K562 (cell line): Measurements from ENCODE around the gene ABCB6. TPM values are rescaled to one million over a fixed set of nuclear protein-coding genes. Genes with fewer than 3 reads are reported as not detected.

Source experiments
- ARID4B ChIP-seq: sonication (generic); formaldehyde crosslinking; IDR thresholded peaks from 2 replicates; pipeline ENCODE4 v1.8.0; 2022; ENCODE audit warnings: mild to moderate bottlenecking, missing genetic modification reagents
- CAMTA2 ChIP-seq: fragments of 250-450 bp; sonication (Bioruptor Pico); conservative IDR thresholded peaks from 2 replicates; pipeline ENCODE4 v1.5.1; 2022
- CBFA2T3 ChIP-seq: fragments of 450-650 bp; IDR thresholded peaks from 2 replicates; pipeline ENCODE4 v1.6.1; 2017
- CCNT2 ChIP-seq: IDR thresholded peaks from 2 replicates; pipeline ENCODE4 v1.6.1; 2011; ENCODE audit warnings: borderline replicate concordance, low read depth, mild to moderate bottlenecking, moderate library complexity, mixed read lengths, low read length; ENCODE audit not compliant: insufficient read length; ENCODE audit errors: extremely low read depth
- CREM ChIP-seq: IDR thresholded peaks from 2 replicates; pipeline ENCODE4 v1.6.1; 2014; ENCODE audit warnings: antibody characterized with exemption, low read depth
- EP400 ChIP-seq: fragments of 450-650 bp; IDR thresholded peaks from 2 replicates; pipeline ENCODE4 v1.6.1; 2017; ENCODE audit warnings: antibody characterized with exemption, mild to moderate bottlenecking, moderate library complexity
- HCFC1 ChIP-seq: IDR thresholded peaks from 2 replicates; pipeline ENCODE4 v1.6.1; 2012; ENCODE audit warnings: low read depth, low read length, improper control_type of control experiment
- MCM7 ChIP-seq, 2 experiments: fragments of 450-650 bp; IDR thresholded peaks; 2 replicates each; pipeline ENCODE4 v1.6.1; 2016 to 2018
- MITF ChIP-seq: IDR thresholded peaks from 2 replicates; pipeline ENCODE4 v1.6.1; 2014; ENCODE audit warnings: antibody characterized with exemption
- PHF8 ChIP-seq: fragments of 200-600 bp; sonication (generic); IDR thresholded peaks from 2 replicates; pipeline ENCODE4 v1.6.1; 2012; ENCODE audit warnings: mixed run types, mild to moderate bottlenecking, inconsistent platforms, low read length, moderate library complexity, borderline replicate concordance
- POLR2AphosphoS5 ChIP-seq: IDR thresholded peaks from 2 replicates; pipeline ENCODE4 v1.6.1; 2011; ENCODE audit warnings: mild to moderate bottlenecking, low read depth, low read length, moderate library complexity; ENCODE audit not compliant: control insufficient read depth, insufficient read depth
- RBBP5 ChIP-seq: fragments of 200-600 bp; sonication (generic); IDR thresholded peaks from 2 replicates; pipeline ENCODE4 v1.6.1; 2012; ENCODE audit warnings: borderline replicate concordance, mild to moderate bottlenecking, low read length, control low read depth, inconsistent platforms; ENCODE audit not compliant: insufficient read depth, poor library complexity, severe bottlenecking
- RBM22 ChIP-seq: fragments of 200-400 bp; formaldehyde crosslinking; IDR thresholded peaks from 2 replicates; pipeline ENCODE4 v1.6.1; 2018; ENCODE audit warnings: low read length, low read depth; ENCODE audit not compliant: poor library complexity, severe bottlenecking
- RFX1 ChIP-seq: fragments of 450-650 bp; IDR thresholded peaks from 2 replicates; pipeline ENCODE4 v1.6.1; 2016; ENCODE audit warnings: mild to moderate bottlenecking, moderate library complexity
- TAF1 ChIP-seq: IDR thresholded peaks from 2 replicates; pipeline ENCODE4 v1.6.1; 2011; ENCODE audit warnings: mild to moderate bottlenecking, low read length, moderate library complexity; ENCODE audit not compliant: insufficient read depth, control insufficient read depth, severe bottlenecking; ENCODE audit errors: extremely low read depth
- YY1 ChIP-seq, 3 experiments: IDR thresholded peaks; 2 replicates each; pipeline ENCODE4 v1.6.1; 2011; ENCODE audit warnings: low read length in 2 of 3, mild to moderate bottlenecking in 2 of 3, moderate library complexity in 2 of 3, borderline replicate concordance in 1 of 3, control low read depth in 1 of 3, low read depth in 1 of 3; ENCODE audit not compliant: insufficient read depth in 3 of 3, insufficient replicate concordance in 2 of 3, control insufficient read depth in 1 of 3, insufficient read length in 1 of 3; ENCODE audit errors: extremely low read depth in 1 of 3
- ZC3H11A ChIP-seq: IDR thresholded peaks from 2 replicates; pipeline ENCODE4 v1.6.1; 2012; ENCODE audit warnings: low read depth, low read length, improper control_type of control experiment
- ZNF3 ChIP-seq: fragments of 250-450 bp; sonication (Bioruptor Pico); IDR thresholded peaks from 2 replicates; pipeline ENCODE4 v1.5.0; 2021; ENCODE audit warnings: mild to moderate bottlenecking, moderate library complexity
- ZNF324 ChIP-seq: fragments of 250-450 bp; sonication (Bioruptor Pico); IDR thresholded peaks from 2 replicates; pipeline ENCODE4 v1.4.0; 2020; ENCODE audit warnings: mild to moderate bottlenecking
- ZNF79 ChIP-seq: fragments of 250-450 bp; sonication (Bioruptor Pico); IDR thresholded peaks from 2 replicates; pipeline ENCODE4 v1.4.0; 2020; ENCODE audit warnings: low read depth, mild to moderate bottlenecking, moderate library complexity
- polyA plus RNA-seq, 8 experiments: library from polyadenylated mRNA; depleted of rRNA in 4 of 8; stranded (reverse) in 5 of 8; unstranded in 3 of 8; fragments of >200 nt; fragmentation: Nextera tagmentation in 2 of 8; fragmentation: Illumina TruSeq in 1 of 8; extraction: Ambion mirVana in 2 of 8; extraction: Trizol in 1 of 8; gene quantifications; 2 replicates each; pipeline versions ENCODE4 v1.2.1 to v1.2.3, GENCODE V29; 2011 to 2014; ENCODE audit warnings: inconsistent platforms in 1 of 8, missing spikeins in 1 of 8
- total RNA-seq, 7 experiments: library from RNA; depleted of rRNA in 6 of 7; stranded (reverse); fragments of >200 nt in 6 of 7; fragmentation: Illumina TruSeq in 2 of 7; extraction: Trizol in 2 of 7; gene quantifications; 2 replicates each; pipeline versions ENCODE4 v1.2.1 to v1.2.3, GENCODE V29; 2011 to 2021; ENCODE audit warnings: low replicate concordance in 1 of 7

The ABCB6 gene
- total and polyA plus RNA-seq, 9 of the 15 experiments (the other 6 are each of a cell fraction or from before 2014, with no cell fraction given) = 3.7 to 29.8 (median 16.8) TPM

- TF ChIP-seq YY1 (IDR thresholded peaks at IDR 0.05; ENCODE audit: borderline replicate concordance in 1 of 3, control insufficient read depth in 1 of 3, extremely low read depth in 1 of 3, insufficient read depth in 3 of 3, insufficient read length in 1 of 3, insufficient replicate concordance in 2 of 3, low read depth in 1 of 3, low read length in 2 of 3) = peak in 2 of 3 experiments; percentile 63 to 77
- TF ChIP-seq ZC3H11A = no peak
- peak; percentile 94 for TF ChIP-seq EP400
- peak; percentile 97 for TF ChIP-seq PHF8
- peak; percentile 84 for TF ChIP-seq TAF1
- peak; percentile 77 for TF ChIP-seq HCFC1
- no peak for TF ChIP-seq MITF
- TF ChIP-seq RBM22 = peak; percentile 77
- peak; percentile 88 for TF ChIP-seq RFX1
- no peak for TF ChIP-seq ZNF324 (CRISPR knock-in tag)
- TF ChIP-seq ARID4B = peak; percentile 78
- TF ChIP-seq CBFA2T3 = no peak
- TF ChIP-seq RBBP5 = peak; percentile 28
- no peak for TF ChIP-seq ZNF79
- TF ChIP-seq MCM7 (IDR thresholded peaks at IDR 0.05) = no peak
- peak; percentile 74 for TF ChIP-seq POLR2AphosphoS5
- TF ChIP-seq CAMTA2 (CRISPR knock-in tag) = no peak
- peak; percentile 46 for TF ChIP-seq CCNT2
- TF ChIP-seq ZNF3 (CRISPR knock-in tag) = no peak
- peak; percentile 99 for TF ChIP-seq CREM
Observed at GRCh38 chr2:219245148-219245898, 26.6 kb upstream of the ABCB6 start, which contains the start of the genes GLB1L and STK16 (continued).
